Neural cell (in vitro differentiated cells): Measurements from ENCODE around the gene SARNP.

ENCODE experiments used
- EZH2 ChIP-seq: fragments of 200-600, 300-800 bp; shearing (Covaris generic), sonication (generic); IDR thresholded peaks from 2 replicates; pipeline ENCODE4 v1.6.1; 2014; ENCODE audit warnings: antibody characterized with exemption, low read length, borderline replicate concordance, mild to moderate bottlenecking; ENCODE audit not compliant: insufficient read depth, poor library complexity, severe bottlenecking
- POLR2AphosphoS5 ChIP-seq: IDR thresholded peaks from 2 replicates; pipeline ENCODE4 v1.6.1; 2012
- TF ChIP-seq, protein P1 (sequence below): fragments of 450-650 bp; IDR thresholded peaks from 2 replicates; pipeline ENCODE4 v1.5.1; 2014; ENCODE audit warnings: antibody characterized with exemption, mild to moderate bottlenecking, moderate library complexity; ENCODE audit not compliant: poor library complexity, severe bottlenecking

DNA sequence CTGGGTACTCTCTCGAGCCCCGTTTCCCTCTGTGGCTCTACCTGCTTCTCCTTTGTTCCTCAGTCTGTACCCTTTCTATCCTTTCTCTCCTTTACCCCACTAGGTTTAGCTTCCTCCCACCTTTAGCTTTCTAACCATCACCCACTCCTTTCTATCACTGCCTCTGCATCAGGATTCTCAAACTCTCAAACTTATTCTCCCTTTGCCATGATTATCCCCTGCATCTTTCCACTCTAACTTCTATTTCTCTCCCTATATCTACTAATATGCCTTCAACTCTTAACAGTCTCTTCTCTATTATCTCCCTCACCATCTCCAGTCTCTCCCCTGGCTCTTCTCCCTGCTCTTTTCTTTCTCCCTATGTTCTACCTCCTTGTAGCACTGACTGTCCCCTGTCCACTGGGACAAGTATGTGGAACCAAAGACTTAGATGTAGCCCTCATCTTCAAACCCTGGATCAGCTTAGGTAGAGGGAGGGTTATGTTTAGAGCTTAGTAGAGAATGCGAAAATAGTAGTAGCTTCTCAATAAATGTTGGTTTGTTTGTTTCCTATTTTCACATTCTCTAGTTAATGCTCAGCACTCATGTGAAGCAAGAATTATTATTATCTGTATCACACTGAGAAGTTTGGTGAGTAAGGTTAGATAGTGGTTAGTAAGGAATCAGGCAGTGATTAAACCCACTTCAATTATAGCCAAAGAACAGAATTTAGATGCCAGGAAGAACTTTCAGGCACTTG is 71.2 kb downstream of the SARNP start:
- TF ChIP-seq, protein P1, sequence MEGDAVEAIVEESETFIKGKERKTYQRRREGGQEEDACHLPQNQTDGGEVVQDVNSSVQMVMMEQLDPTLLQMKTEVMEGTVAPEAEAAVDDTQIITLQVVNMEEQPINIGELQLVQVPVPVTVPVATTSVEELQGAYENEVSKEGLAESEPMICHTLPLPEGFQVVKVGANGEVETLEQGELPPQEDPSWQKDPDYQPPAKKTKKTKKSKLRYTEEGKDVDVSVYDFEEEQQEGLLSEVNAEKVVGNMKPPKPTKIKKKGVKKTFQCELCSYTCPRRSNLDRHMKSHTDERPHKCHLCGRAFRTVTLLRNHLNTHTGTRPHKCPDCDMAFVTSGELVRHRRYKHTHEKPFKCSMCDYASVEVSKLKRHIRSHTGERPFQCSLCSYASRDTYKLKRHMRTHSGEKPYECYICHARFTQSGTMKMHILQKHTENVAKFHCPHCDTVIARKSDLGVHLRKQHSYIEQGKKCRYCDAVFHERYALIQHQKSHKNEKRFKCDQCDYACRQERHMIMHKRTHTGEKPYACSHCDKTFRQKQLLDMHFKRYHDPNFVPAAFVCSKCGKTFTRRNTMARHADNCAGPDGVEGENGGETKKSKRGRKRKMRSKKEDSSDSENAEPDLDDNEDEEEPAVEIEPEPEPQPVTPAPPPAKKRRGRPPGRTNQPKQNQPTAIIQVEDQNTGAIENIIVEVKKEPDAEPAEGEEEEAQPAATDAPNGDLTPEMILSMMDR, result no peak
- TF ChIP-seq EZH2 (no peak), POLR2AphosphoS5 (no peak)
